Mucosa of rectum (tissue), 2 donors: ENCODE results near the gene PGBD1.
A peak's percentile ranks its signal among the peaks of the same experiment; 100 is the strongest.

ENCODE experiments used
- H3K27ac ChIP-seq, 2 donors: one replicate each; pipeline ENCODE4 v1.7.0; 2013; ENCODE audit warnings: inconsistent platforms in 2 of 2, low read depth in 2 of 2, low read length in 2 of 2
- H3K27me3 ChIP-seq, 2 donors: one replicate each; pipeline ENCODE4 v1.7.0; 2013; ENCODE audit warnings: low read length in 2 of 2; ENCODE audit not compliant: control insufficient read depth in 2 of 2, insufficient read depth in 2 of 2
- H3K36me3 ChIP-seq, 2 donors: one replicate each; pipeline ENCODE4 v1.7.0; 2013; ENCODE audit warnings: low read length in 2 of 2; ENCODE audit not compliant: control insufficient read depth in 2 of 2, insufficient read depth in 2 of 2
- H3K4me1 ChIP-seq, 2 donors: one replicate each; pipeline ENCODE4 v1.7.0; 2013; ENCODE audit warnings: low read length in 2 of 2, mild to moderate bottlenecking in 1 of 2; ENCODE audit not compliant: control insufficient read depth in 2 of 2, insufficient read depth in 2 of 2
- H3K4me3 ChIP-seq, 2 donors: one replicate each; pipeline ENCODE4 v1.7.0; 2013; ENCODE audit warnings: low read length in 2 of 2
- H3K9ac ChIP-seq, 2 donors: one replicate each; pipeline ENCODE4 v1.7.0; 2013; ENCODE audit warnings: low read length in 2 of 2, low read depth in 1 of 2, mild to moderate bottlenecking in 1 of 2
- H3K9me3 ChIP-seq, 2 donors: one replicate each; pipeline ENCODE4 v1.7.0; 2013; ENCODE audit warnings: low read length in 2 of 2; ENCODE audit not compliant: control insufficient read depth in 2 of 2
- donor health status: healthy.
- donor health status: Normal muscosa, but diverticular disease.

The PGBD1 gene

GRCh38 chr6:28281288-28282064 lies at the start of gene PGBD1:
TSS of gene PGBD1 (plus strand) at chr6:28281572. CDS start at chr6:28283814, 2,242 bp downstream.
- H3K27ac ChIP-seq = no peak within 1 kb of the TSS

GRCh38 chr6:28232785-28233184 lies 48.6 kb upstream of the PGBD1 start:
- Histone ChIP-seq H3K4me1 (no peaks in the 10 kb centered on the region), H3K36me3 (peaks cover 36 to 43% of the 10 kb centered on the region in 2 donors), H3K27ac (no peak overlapping the region), H3K4me3 (no peak overlapping the region), H3K9me3 (no peaks in the 10 kb centered on the region), H3K27me3 (no peaks in the 10 kb centered on the region), H3K9ac (no peak overlapping the region)

More at GRCh38 chr6:28281288-28282064, at the start of gene PGBD1:
- Histone ChIP-seq H3K4me1 (peaks cover 3 to 4% of the 10 kb centered on the region in 2 donors), H3K36me3 (peaks cover 7 to 10% of the 10 kb centered on the region in 2 donors), H3K27me3 (no peaks in the 10 kb centered on the region), H3K9me3 (no peaks in the 10 kb centered on the region), H3K4me3 (peak within 1 kb of the TSS; percentile 75 to 79), H3K9ac (peak within 1 kb of the TSS; percentile 53 to 77)

- H3K4me3 ChIP-seq = no peak overlapping the region
- no peak overlapping the region for H3K9ac ChIP-seq
- H3K27me3 ChIP-seq = no peaks in the 10 kb centered on the region
- H3K36me3 ChIP-seq = peaks cover 17 to 20% of the 10 kb centered on the region in 2 donors
- no peaks in the 10 kb centered on the region for H3K9me3 ChIP-seq
- H3K27ac ChIP-seq = no peak overlapping the region
- no peaks in the 10 kb centered on the region for H3K4me1 ChIP-seq
These were observed 45.4 kb upstream of the PGBD1 start for GRCh38 chr6:28235912-28236452.

- Histone ChIP-seq H3K27ac (no peak overlapping the region), H3K4me1 (no peaks in the 10 kb centered on the region), H3K9ac (no peak overlapping the region), H3K9me3 (no peaks in the 10 kb centered on the region), H3K27me3 (no peaks in the 10 kb centered on the region), H3K36me3 (peaks cover 2 to 5% of the 10 kb centered on the region in 2 donors), H3K4me3 (no peak overlapping the region)
These were observed 41.7 kb upstream of the PGBD1 start for GRCh38 chr6:28239636-28240035.

- H3K27ac ChIP-seq = no peak overlapping the region
- no peak overlapping the region for H3K4me3 ChIP-seq
- no peak overlapping the region for H3K9ac ChIP-seq
- no peaks in the 10 kb centered on the region for H3K4me1 ChIP-seq
- H3K27me3 ChIP-seq = no peaks in the 10 kb centered on the region
- H3K36me3 ChIP-seq = peaks cover under 1 to 13% of the 10 kb centered on the region in 2 donors
- H3K9me3 ChIP-seq = no peaks in the 10 kb centered on the region
These were observed 40.9 kb upstream of the PGBD1 start for GRCh38 chr6:28240471-28240870.

GRCh38 chr6:28243946-28244345 lies 37.4 kb upstream of the PGBD1 start:
- Histone ChIP-seq H3K9me3 (no peaks in the 10 kb centered on the region), H3K36me3 (peaks cover 15 to 37% of the 10 kb centered on the region in 2 donors), H3K4me3 (no peak overlapping the region), H3K4me1 (no peaks in the 10 kb centered on the region), H3K9ac (no peak overlapping the region), H3K27me3 (no peaks in the 10 kb centered on the region), H3K27ac (no peak overlapping the region)

- no peaks in the 10 kb centered on the region for H3K4me1 ChIP-seq
- peaks cover 15 to 37% of the 10 kb centered on the region in 2 donors for H3K36me3 ChIP-seq
- no peaks in the 10 kb centered on the region for H3K9me3 ChIP-seq
- no peak overlapping the region for H3K9ac ChIP-seq
- no peaks in the 10 kb centered on the region for H3K27me3 ChIP-seq
- no peak overlapping the region for H3K27ac ChIP-seq
- H3K4me3 ChIP-seq = no peak overlapping the region
These were observed 36.0 kb upstream of the PGBD1 start for GRCh38 chr6:28245206-28245941.

GRCh38 chr6:28248916-28249315 lies 32.5 kb upstream of the PGBD1 start:
- H3K9ac ChIP-seq = no peak overlapping the region
- no peaks in the 10 kb centered on the region for H3K9me3 ChIP-seq
- peaks cover 3 to 11% of the 10 kb centered on the region in 2 donors for H3K4me1 ChIP-seq
- H3K27me3 ChIP-seq = no peaks in the 10 kb centered on the region
- no peak overlapping the region for H3K27ac ChIP-seq
- no peak overlapping the region for H3K4me3 ChIP-seq
- peaks cover 15 to 37% of the 10 kb centered on the region in 2 donors for H3K36me3 ChIP-seq

GRCh38 chr6:28250747-28251146 lies 30.6 kb upstream of the PGBD1 start:
- Histone ChIP-seq H3K9me3 (no peaks in the 10 kb centered on the region), H3K36me3 (peaks cover 12 to 21% of the 10 kb centered on the region in 2 donors), H3K27me3 (no peaks in the 10 kb centered on the region), H3K9ac (no peak overlapping the region), H3K4me1 (peaks cover 3 to 11% of the 10 kb centered on the region in 2 donors), H3K4me3 (peak overlapping the region in 1 of 2 donors; percentile 88), H3K27ac (no peak overlapping the region)

- Histone ChIP-seq H3K9ac (peak overlapping the region; percentile 55 to 82), H3K27ac (peak overlapping the region in 1 of 2 donors; percentile 25), H3K9me3 (no peaks in the 10 kb centered on the region), H3K4me3 (peak overlapping the region; percentile 84 to 88), H3K4me1 (peaks cover 3 to 11% of the 10 kb centered on the region in 2 donors), H3K36me3 (peaks cover 3 to 13% of the 10 kb centered on the region in 2 donors), H3K27me3 (no peaks in the 10 kb centered on the region)
These were observed 29.7 kb upstream of the PGBD1 start for GRCh38 chr6:28251661-28252008.
